ENCODE results near the gene ARVCF. TPM values are rescaled to one million over a fixed set of nuclear protein-coding genes. Genes with fewer than 3 reads are reported as not detected.

Gene ARVCF
- total RNA-seq, 1 experiment from 2014 or later = 8.2 TPM

GRCh38 chr22:20044495-20045151 lies 28.0 kb upstream of the ARVCF start:
- intact Hi-C loops (cut with micrococcal nuclease; ENCODE audit: unreplicated experiment) (no loop called here), in situ Hi-C loops (cut with HindIII; ENCODE audit: low pct_unique_long_range_greater_than_20kb, low sequenced_read_pairs) (no loop called here)
- Histone ChIP-seq H3K27me3 (ENCODE audit: control insufficient read depth, insufficient read depth, low read length) (no peaks in the 10 kb centered on the region), H3K4me1 (ENCODE audit: control insufficient read depth, insufficient read depth, low read length) (no peaks in the 10 kb centered on the region), H3K4me3 (ENCODE audit: low read depth in 2 of 2, low read length in 2 of 2) (no peak overlapping the region), H3K9me3 (ENCODE audit: control insufficient read depth, insufficient read depth, low read depth, low read length) (no peaks in the 10 kb centered on the region), H3K27ac (ENCODE audit: low read length) (no peak overlapping the region), H3K36me3 (ENCODE audit: control insufficient read depth, insufficient read depth, low read length) (no peaks in the 10 kb centered on the region)
- ATAC-seq (no peak), DNase-seq (ENCODE audit: low read depth, low spot score) (no peak)
- ChIA-PET CTCF (no interaction called here), POLR2A (no interaction called here)
- BruUV-seq (replicated peaks) = no TSS peak
- no peak for TF ChIP-seq SIN3A (IDR thresholded peaks at IDR 0.05; ENCODE audit: borderline replicate concordance, insufficient read depth, low read depth, low read length)
- no peak for TF ChIP-seq REST (IDR thresholded peaks at IDR 0.05; ENCODE audit: insufficient read depth in 1 of 2, low read depth in 2 of 2, low read length in 1 of 2)
- TF ChIP-seq TCF7L2 (IDR thresholded peaks at IDR 0.05; ENCODE audit: low read depth, low read length) = no peak
- TF ChIP-seq POLR2AphosphoS5 (IDR thresholded peaks at IDR 0.05; ENCODE audit: low read depth, low read length) = no peak
- TF ChIP-seq CTCF (IDR thresholded peaks at IDR 0.05) = no peak

GRCh38 chr22:20043997-20044342 lies 27.3 kb upstream of the ARVCF start:
- in situ Hi-C loops (cut with HindIII; ENCODE audit: low pct_unique_long_range_greater_than_20kb, low sequenced_read_pairs) = no loop called here
- TF ChIP-seq SIN3A (IDR thresholded peaks at IDR 0.05; ENCODE audit: borderline replicate concordance, insufficient read depth, low read depth, low read length) = no peak
- no peak for TF ChIP-seq TCF7L2 (IDR thresholded peaks at IDR 0.05; ENCODE audit: low read depth, low read length)
- TF ChIP-seq POLR2AphosphoS5 (IDR thresholded peaks at IDR 0.05; ENCODE audit: low read depth, low read length) = no peak
- no peak for TF ChIP-seq CTCF (IDR thresholded peaks at IDR 0.05)
- TF ChIP-seq REST (IDR thresholded peaks at IDR 0.05; ENCODE audit: insufficient read depth in 1 of 2, low read depth in 2 of 2, low read length in 1 of 2) = no peak
- ATAC-seq (no peak), DNase-seq (ENCODE audit: low read depth, low spot score) (no peak)
- Histone ChIP-seq H3K27ac (ENCODE audit: low read length) (no peak overlapping the region), H3K4me1 (ENCODE audit: control insufficient read depth, insufficient read depth, low read length) (no peaks in the 10 kb centered on the region), H3K36me3 (ENCODE audit: control insufficient read depth, insufficient read depth, low read length) (no peaks in the 10 kb centered on the region), H3K4me3 (ENCODE audit: low read depth in 2 of 2, low read length in 2 of 2) (no peak overlapping the region), H3K27me3 (ENCODE audit: control insufficient read depth, insufficient read depth, low read length) (no peaks in the 10 kb centered on the region), H3K9me3 (ENCODE audit: control insufficient read depth, insufficient read depth, low read depth, low read length) (no peaks in the 10 kb centered on the region)
- POLR2A ChIA-PET = no interaction called here
- intact Hi-C loops (cut with micrococcal nuclease; ENCODE audit: unreplicated experiment) = no loop called here
- CTCF ChIA-PET = no interaction called here
- BruUV-seq (replicated peaks) = no TSS peak

All from Panc1 (cell line).